SK-N-SH treated with all-trans-retinoic acid at 6 μM for 48 hours (cell line): Measurements from ENCODE around the gene PABPN1L.

Experiments
- ATAC-seq: fragments of 200-7000 bp; cut with Tn5 transposase; 3 replicates; pipeline ENCODE4 v1.9.1; 2020; ENCODE audit warnings: mild to moderate bottlenecking, moderate library complexity
- ARNTL ChIP-seq: fragments of 450-650 bp; formaldehyde crosslinking; IDR thresholded peaks from 2 replicates; pipeline ENCODE4 v1.5.0; 2020; ENCODE audit warnings: low read depth, mild to moderate bottlenecking, moderate library complexity, borderline replicate concordance
- BACH2 ChIP-seq: fragments of 250-450 bp; sonication (Bioruptor Pico); IDR thresholded peaks from 2 replicates; pipeline ENCODE4 v1.9.0; 2021; ENCODE audit warnings: mild to moderate bottlenecking, borderline replicate concordance
- CSDC2 ChIP-seq: fragments of 250-450 bp; sonication (Bioruptor Pico); IDR thresholded peaks from 2 replicates; pipeline ENCODE4 v1.5.0; 2020; ENCODE audit warnings: mild to moderate bottlenecking, moderate library complexity
- ESRRG ChIP-seq: fragments of 250-450 bp; sonication (Bioruptor Pico); IDR thresholded peaks from 2 replicates; pipeline ENCODE4 v1.6.1; 2021; ENCODE audit warnings: mild to moderate bottlenecking
- GLIS3 ChIP-seq: fragments of 250-450 bp; sonication (Bioruptor Pico); IDR thresholded peaks from 2 replicates; pipeline ENCODE4 v1.5.0; 2020; ENCODE audit warnings: mild to moderate bottlenecking, moderate library complexity
- ISL1 ChIP-seq: fragments of 250-450 bp; sonication (Bioruptor Pico); IDR thresholded peaks from 2 replicates; pipeline ENCODE4 v2.1.2; 2022; ENCODE audit warnings: mild to moderate bottlenecking, moderate library complexity
- OSR1 ChIP-seq: fragments of 250-450 bp; sonication (Bioruptor Pico); IDR thresholded peaks from 2 replicates; pipeline ENCODE4 v1.8.0; 2022; ENCODE audit warnings: moderate library complexity, mild to moderate bottlenecking, inconsistent platforms
- PPARA ChIP-seq: fragments of 250-450 bp; sonication (Bioruptor Pico); IDR thresholded peaks from 2 replicates; pipeline ENCODE4 v1.5.0; 2020; ENCODE audit warnings: mild to moderate bottlenecking, borderline replicate concordance
- RARB ChIP-seq: fragments of 250-450 bp; sonication (Bioruptor Pico); IDR thresholded peaks from 2 replicates; pipeline ENCODE4 v1.8.0; 2021; ENCODE audit warnings: mild to moderate bottlenecking, moderate library complexity
- SNAI2 ChIP-seq: fragments of 250-450 bp; sonication (Bioruptor Pico); IDR thresholded peaks from 2 replicates; pipeline ENCODE4 v1.5.0; 2020; ENCODE audit warnings: mild to moderate bottlenecking, moderate library complexity
- TCF4 ChIP-seq: fragments of 250-450 bp; sonication (Bioruptor Pico); IDR thresholded peaks from 2 replicates; pipeline ENCODE4 v1.8.0; 2021; ENCODE audit warnings: mild to moderate bottlenecking, moderate library complexity, borderline replicate concordance
- TOX ChIP-seq: fragments of 250-450 bp; sonication (Bioruptor Pico); IDR thresholded peaks from 2 replicates; pipeline ENCODE4 v1.8.0; 2021; ENCODE audit warnings: mild to moderate bottlenecking, moderate library complexity, borderline replicate concordance
- ZC3H10 ChIP-seq: fragments of 250-450 bp; sonication (Bioruptor Pico); IDR thresholded peaks from 2 replicates; pipeline ENCODE4 v1.5.1; 2021; ENCODE audit warnings: mild to moderate bottlenecking, moderate library complexity
- ZFP3 ChIP-seq: fragments of 250-450 bp; sonication (Bioruptor Pico); IDR thresholded peaks from 2 replicates; pipeline ENCODE4 v1.5.0; 2020; ENCODE audit warnings: mild to moderate bottlenecking, moderate library complexity
- ZFP30 ChIP-seq: fragments of 450-650 bp; formaldehyde crosslinking; IDR thresholded peaks from 2 replicates; pipeline ENCODE4 v1.5.0; 2022; ENCODE audit warnings: mild to moderate bottlenecking, moderate library complexity
- ZNF565 ChIP-seq: fragments of 450-650 bp; formaldehyde crosslinking; conservative IDR thresholded peaks from 2 replicates; pipeline ENCODE4 v1.5.0; 2020; ENCODE audit warnings: low read depth, mild to moderate bottlenecking, moderate library complexity
- ZNF70 ChIP-seq: fragments of 450-650 bp; formaldehyde crosslinking; IDR thresholded peaks from 2 replicates; pipeline ENCODE4 v1.5.0; 2020; ENCODE audit warnings: mild to moderate bottlenecking, moderate library complexity
- ZNF8 ChIP-seq: fragments of 450-650 bp; formaldehyde crosslinking; IDR thresholded peaks from 2 replicates; pipeline ENCODE4 v1.5.0; 2020; ENCODE audit warnings: mild to moderate bottlenecking, moderate library complexity
- TF ChIP-seq, protein P1 (sequence below): fragments of 250-450 bp; sonication (Bioruptor Pico); IDR thresholded peaks from 2 replicates; pipeline ENCODE4 v1.5.1; 2020; ENCODE audit warnings: low read depth, mild to moderate bottlenecking, moderate library complexity
- TF ChIP-seq, protein P2 (sequence below): fragments of 250-450 bp; sonication (Bioruptor Pico); IDR thresholded peaks from 2 replicates; pipeline ENCODE4 v1.5.1; 2021; ENCODE audit warnings: mild to moderate bottlenecking, moderate library complexity
- TF ChIP-seq, protein P3 (sequence below): fragments of 250-450 bp; sonication (Bioruptor Pico); IDR thresholded peaks from 2 replicates; pipeline ENCODE4 v1.5.0; 2020; ENCODE audit warnings: mild to moderate bottlenecking, moderate library complexity
- TF ChIP-seq, protein P4 (sequence below): fragments of 250-450 bp; sonication (Bioruptor Pico); IDR thresholded peaks from 2 replicates; pipeline ENCODE4 v1.8.0; 2021; ENCODE audit warnings: low read depth, mild to moderate bottlenecking, moderate library complexity, borderline replicate concordance
- TF ChIP-seq, protein P5 (sequence below): fragments of 250-450 bp; sonication (Bioruptor Pico); IDR thresholded peaks from 2 replicates; pipeline ENCODE4 v1.8.0; 2020; ENCODE audit warnings: mild to moderate bottlenecking, moderate library complexity, borderline replicate concordance

Gene PABPN1L

DNA sequence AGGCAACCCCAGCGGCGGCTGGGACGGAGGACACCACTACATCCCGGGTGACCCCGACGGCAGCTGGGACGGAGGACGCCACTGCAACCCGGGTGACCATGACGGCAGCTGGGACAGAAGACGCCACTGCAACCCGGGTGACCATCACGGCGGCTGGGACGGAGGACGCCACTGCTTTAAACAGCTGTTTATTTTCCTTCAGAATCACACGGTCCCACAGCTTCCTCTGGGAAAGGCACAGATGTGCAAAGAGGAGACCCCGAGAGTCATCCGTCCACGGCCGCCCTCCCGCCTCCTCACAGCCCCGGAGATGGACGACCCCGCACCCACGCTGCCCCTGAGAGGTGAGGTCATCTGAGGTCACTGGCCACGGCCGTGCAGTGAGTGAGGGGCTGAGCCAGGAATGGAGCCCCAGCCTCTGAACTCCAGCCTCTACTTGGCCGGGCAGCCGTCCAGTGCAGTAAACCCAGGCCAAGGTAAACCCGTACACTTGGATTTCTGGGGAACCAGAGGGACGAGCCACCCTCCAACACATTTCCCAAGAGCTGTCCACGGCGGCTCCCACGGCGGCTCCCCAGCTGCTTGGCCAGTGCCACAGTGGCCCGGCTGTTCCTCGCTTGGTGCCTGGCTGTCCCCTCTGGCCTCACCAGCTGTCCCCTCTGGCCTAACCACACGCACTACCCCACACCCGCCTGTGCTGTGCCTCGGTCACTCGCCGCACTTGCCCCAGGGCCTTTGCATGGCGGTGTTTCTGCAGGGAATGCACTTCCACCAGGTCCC, 43.2 kb upstream of the PABPN1L start:
- TF ChIP-seq GLIS3 (CRISPR knock-in tag): no peak
- TF ChIP-seq TCF4 (CRISPR knock-in tag): no peak
- no peak for TF ChIP-seq ZNF8 (CRISPR knock-in tag)
- no peak for TF ChIP-seq SNAI2
- no peak for TF ChIP-seq ZFP30
- no peak for TF ChIP-seq ZNF70 (CRISPR knock-in tag)
- no peak for TF ChIP-seq ZC3H10 (CRISPR knock-in tag)
- TF ChIP-seq BACH2: no peak
- TF ChIP-seq, protein P1, sequence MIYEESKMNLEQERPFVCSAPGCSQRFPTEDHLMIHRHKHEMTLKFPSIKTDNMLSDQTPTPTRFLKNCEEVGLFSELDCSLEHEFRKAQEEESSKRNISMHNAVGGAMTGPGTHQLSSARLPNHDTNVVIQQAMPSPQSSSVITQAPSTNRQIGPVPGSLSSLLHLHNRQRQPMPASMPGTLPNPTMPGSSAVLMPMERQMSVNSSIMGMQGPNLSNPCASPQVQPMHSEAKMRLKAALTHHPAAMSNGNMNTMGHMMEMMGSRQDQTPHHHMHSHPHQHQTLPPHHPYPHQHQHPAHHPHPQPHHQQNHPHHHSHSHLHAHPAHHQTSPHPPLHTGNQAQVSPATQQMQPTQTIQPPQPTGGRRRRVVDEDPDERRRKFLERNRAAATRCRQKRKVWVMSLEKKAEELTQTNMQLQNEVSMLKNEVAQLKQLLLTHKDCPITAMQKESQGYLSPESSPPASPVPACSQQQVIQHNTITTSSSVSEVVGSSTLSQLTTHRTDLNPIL (CRISPR knock-in tag): no peak
- TF ChIP-seq, protein P2, sequence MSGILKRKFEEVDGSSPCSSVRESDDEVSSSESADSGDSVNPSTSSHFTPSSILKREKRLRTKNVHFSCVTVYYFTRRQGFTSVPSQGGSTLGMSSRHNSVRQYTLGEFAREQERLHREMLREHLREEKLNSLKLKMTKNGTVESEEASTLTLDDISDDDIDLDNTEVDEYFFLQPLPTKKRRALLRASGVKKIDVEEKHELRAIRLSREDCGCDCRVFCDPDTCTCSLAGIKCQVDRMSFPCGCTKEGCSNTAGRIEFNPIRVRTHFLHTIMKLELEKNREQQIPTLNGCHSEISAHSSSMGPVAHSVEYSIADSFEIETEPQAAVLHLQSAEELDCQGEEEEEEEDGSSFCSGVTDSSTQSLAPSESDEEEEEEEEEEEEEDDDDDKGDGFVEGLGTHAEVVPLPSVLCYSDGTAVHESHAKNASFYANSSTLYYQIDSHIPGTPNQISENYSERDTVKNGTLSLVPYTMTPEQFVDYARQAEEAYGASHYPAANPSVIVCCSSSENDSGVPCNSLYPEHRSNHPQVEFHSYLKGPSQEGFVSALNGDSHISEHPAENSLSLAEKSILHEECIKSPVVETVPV (CRISPR knock-in tag): no peak
- no peak for TF ChIP-seq ESRRG (CRISPR knock-in tag)
- TF ChIP-seq, protein P3, sequence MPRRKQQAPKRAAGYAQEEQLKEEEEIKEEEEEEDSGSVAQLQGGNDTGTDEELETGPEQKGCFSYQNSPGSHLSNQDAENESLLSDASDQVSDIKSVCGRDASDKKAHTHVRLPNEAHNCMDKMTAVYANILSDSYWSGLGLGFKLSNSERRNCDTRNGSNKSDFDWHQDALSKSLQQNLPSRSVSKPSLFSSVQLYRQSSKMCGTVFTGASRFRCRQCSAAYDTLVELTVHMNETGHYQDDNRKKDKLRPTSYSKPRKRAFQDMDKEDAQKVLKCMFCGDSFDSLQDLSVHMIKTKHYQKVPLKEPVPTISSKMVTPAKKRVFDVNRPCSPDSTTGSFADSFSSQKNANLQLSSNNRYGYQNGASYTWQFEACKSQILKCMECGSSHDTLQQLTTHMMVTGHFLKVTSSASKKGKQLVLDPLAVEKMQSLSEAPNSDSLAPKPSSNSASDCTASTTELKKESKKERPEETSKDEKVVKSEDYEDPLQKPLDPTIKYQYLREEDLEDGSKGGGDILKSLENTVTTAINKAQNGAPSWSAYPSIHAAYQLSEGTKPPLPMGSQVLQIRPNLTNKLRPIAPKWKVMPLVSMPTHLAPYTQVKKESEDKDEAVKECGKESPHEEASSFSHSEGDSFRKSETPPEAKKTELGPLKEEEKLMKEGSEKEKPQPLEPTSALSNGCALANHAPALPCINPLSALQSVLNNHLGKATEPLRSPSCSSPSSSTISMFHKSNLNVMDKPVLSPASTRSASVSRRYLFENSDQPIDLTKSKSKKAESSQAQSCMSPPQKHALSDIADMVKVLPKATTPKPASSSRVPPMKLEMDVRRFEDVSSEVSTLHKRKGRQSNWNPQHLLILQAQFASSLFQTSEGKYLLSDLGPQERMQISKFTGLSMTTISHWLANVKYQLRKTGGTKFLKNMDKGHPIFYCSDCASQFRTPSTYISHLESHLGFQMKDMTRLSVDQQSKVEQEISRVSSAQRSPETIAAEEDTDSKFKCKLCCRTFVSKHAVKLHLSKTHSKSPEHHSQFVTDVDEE (CRISPR knock-in tag): no peak
- no peak for TF ChIP-seq ARNTL
- no peak for TF ChIP-seq ZFP3 (CRISPR knock-in tag)
- TF ChIP-seq TOX (CRISPR knock-in tag): no peak
- TF ChIP-seq, protein P4, sequence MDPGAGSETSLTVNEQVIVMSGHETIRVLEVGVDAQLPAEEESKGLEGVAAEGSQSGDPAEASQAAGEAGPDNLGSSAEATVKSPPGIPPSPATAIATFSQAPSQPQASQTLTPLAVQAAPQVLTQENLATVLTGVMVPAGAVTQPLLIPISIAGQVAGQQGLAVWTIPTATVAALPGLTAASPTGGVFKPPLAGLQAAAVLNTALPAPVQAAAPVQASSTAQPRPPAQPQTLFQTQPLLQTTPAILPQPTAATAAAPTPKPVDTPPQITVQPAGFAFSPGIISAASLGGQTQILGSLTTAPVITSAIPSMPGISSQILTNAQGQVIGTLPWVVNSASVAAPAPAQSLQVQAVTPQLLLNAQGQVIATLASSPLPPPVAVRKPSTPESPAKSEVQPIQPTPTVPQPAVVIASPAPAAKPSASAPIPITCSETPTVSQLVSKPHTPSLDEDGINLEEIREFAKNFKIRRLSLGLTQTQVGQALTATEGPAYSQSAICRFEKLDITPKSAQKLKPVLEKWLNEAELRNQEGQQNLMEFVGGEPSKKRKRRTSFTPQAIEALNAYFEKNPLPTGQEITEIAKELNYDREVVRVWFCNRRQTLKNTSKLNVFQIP (CRISPR knock-in tag): no peak
- no peak for TF ChIP-seq ISL1 (CRISPR knock-in tag)
- TF ChIP-seq, protein P5, sequence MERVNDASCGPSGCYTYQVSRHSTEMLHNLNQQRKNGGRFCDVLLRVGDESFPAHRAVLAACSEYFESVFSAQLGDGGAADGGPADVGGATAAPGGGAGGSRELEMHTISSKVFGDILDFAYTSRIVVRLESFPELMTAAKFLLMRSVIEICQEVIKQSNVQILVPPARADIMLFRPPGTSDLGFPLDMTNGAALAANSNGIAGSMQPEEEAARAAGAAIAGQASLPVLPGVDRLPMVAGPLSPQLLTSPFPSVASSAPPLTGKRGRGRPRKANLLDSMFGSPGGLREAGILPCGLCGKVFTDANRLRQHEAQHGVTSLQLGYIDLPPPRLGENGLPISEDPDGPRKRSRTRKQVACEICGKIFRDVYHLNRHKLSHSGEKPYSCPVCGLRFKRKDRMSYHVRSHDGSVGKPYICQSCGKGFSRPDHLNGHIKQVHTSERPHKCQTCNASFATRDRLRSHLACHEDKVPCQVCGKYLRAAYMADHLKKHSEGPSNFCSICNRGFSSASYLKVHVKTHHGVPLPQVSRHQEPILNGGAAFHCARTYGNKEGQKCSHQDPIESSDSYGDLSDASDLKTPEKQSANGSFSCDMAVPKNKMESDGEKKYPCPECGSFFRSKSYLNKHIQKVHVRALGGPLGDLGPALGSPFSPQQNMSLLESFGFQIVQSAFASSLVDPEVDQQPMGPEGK (CRISPR knock-in tag): no peak
- TF ChIP-seq ZNF565 (CRISPR knock-in tag): no peak
- no peak for TF ChIP-seq OSR1 (CRISPR knock-in tag)
- ATAC-seq: no peak

DNA sequence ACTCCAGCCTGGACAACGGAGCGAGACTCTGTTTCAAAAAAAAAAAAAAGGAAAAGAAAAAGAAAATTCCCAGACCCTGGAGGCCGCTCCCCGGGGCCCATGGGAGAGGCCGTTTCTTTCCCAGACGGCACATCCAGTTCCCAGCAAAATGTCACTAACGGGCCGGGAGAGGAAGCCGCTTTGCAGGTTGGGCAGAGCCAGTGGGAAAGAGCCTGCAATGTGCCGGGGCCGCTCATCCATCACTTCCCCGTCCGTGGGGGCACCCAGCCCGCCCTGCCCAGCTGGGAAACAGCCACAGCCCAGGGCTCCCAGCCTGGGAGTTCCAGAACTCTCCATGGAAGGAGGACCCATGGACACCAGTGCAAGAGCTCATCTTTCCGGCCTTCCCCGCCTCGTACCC, 41.8 kb upstream of the PABPN1L start:
- ATAC-seq: no peak
- TF ChIP-seq PPARA (CRISPR knock-in tag): no peak
- TF ChIP-seq CSDC2 (CRISPR knock-in tag): no peak
- TF ChIP-seq OSR1 (CRISPR knock-in tag): no peak
- TF ChIP-seq, protein P1 (CRISPR knock-in tag): no peak
- no peak for TF ChIP-seq SNAI2
- no peak for TF ChIP-seq ZNF70 (CRISPR knock-in tag)
- no peak for TF ChIP-seq ZNF565 (CRISPR knock-in tag)
- TF ChIP-seq TCF4 (CRISPR knock-in tag): no peak
- TF ChIP-seq RARB (CRISPR knock-in tag): no peak
- TF ChIP-seq ZFP30: no peak
- TF ChIP-seq, protein P3 (CRISPR knock-in tag): no peak
- TF ChIP-seq, protein P5 (CRISPR knock-in tag): no peak
- no peak for TF ChIP-seq ZFP3 (CRISPR knock-in tag)
- TF ChIP-seq GLIS3 (CRISPR knock-in tag): no peak
